Sigmoid colon (tissue), 3 donors: ENCODE measurements around the gene COQ7.

Source experiments
- POLR2A ChIP-seq, 2 donors: fragments of 450-650 bp; IDR thresholded peaks; one replicate each; pipeline ENCODE4 v1.6.1; 2016; ENCODE audit warnings: antibody characterized with exemption in 2 of 2, mild to moderate bottlenecking in 2 of 2, moderate library complexity in 2 of 2
- TF ChIP-seq, protein P1 (sequence below), 4 experiments: fragments of 450-650 bp in 3 of 4; fragments of 200-600 bp in 1 of 4; IDR thresholded peaks; one replicate each; pipeline ENCODE4 v1.5.1; 2016 to 2019; ENCODE audit warnings: antibody characterized with exemption in 4 of 4, mild to moderate bottlenecking in 3 of 4, moderate library complexity in 2 of 4

DNA sequence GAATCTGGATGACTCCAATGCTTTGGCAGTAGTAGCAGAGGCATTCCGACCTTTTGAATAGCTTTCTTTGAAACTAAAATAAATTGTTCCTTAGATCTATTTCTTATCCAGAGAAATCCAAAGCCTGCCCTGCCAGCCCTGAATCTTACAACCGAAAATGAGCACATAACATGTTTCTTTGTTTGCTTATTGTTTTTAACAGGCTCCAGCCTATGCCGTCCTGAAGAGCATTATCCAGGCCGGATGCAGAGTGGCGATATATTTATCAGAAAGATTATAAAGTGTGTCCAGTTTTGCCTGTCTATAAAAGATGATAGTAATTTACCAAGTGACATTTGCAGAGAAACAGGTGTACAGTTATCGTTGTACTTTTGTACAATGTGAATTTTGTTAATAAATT, 10.5 kb downstream of the COQ7 start:
- TF ChIP-seq POLR2A (IDR thresholded peaks at IDR 0.05), result no peak
- TF ChIP-seq, protein P1, sequence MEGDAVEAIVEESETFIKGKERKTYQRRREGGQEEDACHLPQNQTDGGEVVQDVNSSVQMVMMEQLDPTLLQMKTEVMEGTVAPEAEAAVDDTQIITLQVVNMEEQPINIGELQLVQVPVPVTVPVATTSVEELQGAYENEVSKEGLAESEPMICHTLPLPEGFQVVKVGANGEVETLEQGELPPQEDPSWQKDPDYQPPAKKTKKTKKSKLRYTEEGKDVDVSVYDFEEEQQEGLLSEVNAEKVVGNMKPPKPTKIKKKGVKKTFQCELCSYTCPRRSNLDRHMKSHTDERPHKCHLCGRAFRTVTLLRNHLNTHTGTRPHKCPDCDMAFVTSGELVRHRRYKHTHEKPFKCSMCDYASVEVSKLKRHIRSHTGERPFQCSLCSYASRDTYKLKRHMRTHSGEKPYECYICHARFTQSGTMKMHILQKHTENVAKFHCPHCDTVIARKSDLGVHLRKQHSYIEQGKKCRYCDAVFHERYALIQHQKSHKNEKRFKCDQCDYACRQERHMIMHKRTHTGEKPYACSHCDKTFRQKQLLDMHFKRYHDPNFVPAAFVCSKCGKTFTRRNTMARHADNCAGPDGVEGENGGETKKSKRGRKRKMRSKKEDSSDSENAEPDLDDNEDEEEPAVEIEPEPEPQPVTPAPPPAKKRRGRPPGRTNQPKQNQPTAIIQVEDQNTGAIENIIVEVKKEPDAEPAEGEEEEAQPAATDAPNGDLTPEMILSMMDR (IDR thresholded peaks at IDR 0.05), result no peak
